Hepatocyte (in vitro differentiated cells): ENCODE measurements around the gene CRK. TPM values are rescaled to one million over a fixed set of nuclear protein-coding genes. Genes with fewer than 3 reads are reported as not detected.
A peak's percentile ranks its signal among the peaks of the same experiment; 100 is the strongest.
"Not testable (repeated sequence)": the region's sequence is repeated elsewhere in the genome, so short reads cannot be mapped to it uniquely, and the experiment has no call there.

Source experiments
- DNase-seq: peaks from one replicate; pipeline ENCODE4 v3.0.0-alpha.2; 2016; ENCODE audit warnings: low spot score
- H2AFZ ChIP-seq: fragments of 200-600 bp; sonication (generic); 2 replicates; pipeline ENCODE4 v1.6.0; 2016; ENCODE audit warnings: antibody characterized with exemption, mild to moderate bottlenecking
- H3K27ac ChIP-seq: fragments of 200-600 bp; sonication (generic); 2 replicates; pipeline ENCODE4 v1.5.1; 2016; ENCODE audit warnings: mild to moderate bottlenecking
- H3K27me3 ChIP-seq: fragments of 200-600 bp; sonication (generic); 2 replicates; pipeline ENCODE4 v1.6.1; 2016
- H3K36me3 ChIP-seq: fragments of 200-600 bp; sonication (generic); replicated peaks from 2 replicates; pipeline ENCODE4 v1.5.1; 2016; ENCODE audit warnings: low read depth; ENCODE audit not compliant: insufficient read depth
- H3K4me1 ChIP-seq: fragments of 200-600 bp; sonication (generic); 2 replicates; pipeline ENCODE4 v1.5.1; 2016; ENCODE audit warnings: mild to moderate bottlenecking, moderate library complexity; ENCODE audit not compliant: insufficient read depth
- H3K4me2 ChIP-seq: fragments of 200-600 bp; sonication (generic); 2 replicates; pipeline ENCODE4 v1.6.0; 2016
- H3K4me3 ChIP-seq: fragments of 200-600 bp; sonication (generic); 2 replicates; pipeline ENCODE4 v1.5.1; 2016; ENCODE audit warnings: mild to moderate bottlenecking
- H3K79me2 ChIP-seq: fragments of 200-600 bp; sonication (generic); 2 replicates; pipeline ENCODE4 v1.6.0; 2017; ENCODE audit warnings: mild to moderate bottlenecking
- H3K9me2 ChIP-seq: fragments of 200-600 bp; sonication (generic); replicated peaks from 2 replicates; pipeline ENCODE4 v1.6.0; 2017; ENCODE audit warnings: mild to moderate bottlenecking; ENCODE audit not compliant: insufficient read depth
- H3K9me3 ChIP-seq: fragments of 200-600 bp; sonication (generic); 2 replicates; pipeline ENCODE4 v1.5.1; 2016; ENCODE audit warnings: low read depth, mild to moderate bottlenecking
- H4K20me1 ChIP-seq: fragments of 200-600 bp; sonication (generic); 2 replicates; pipeline ENCODE4 v1.6.0; 2016; ENCODE audit warnings: mild to moderate bottlenecking; ENCODE audit not compliant: insufficient read depth, poor library complexity, severe bottlenecking
- EZH2 ChIP-seq: fragments of 200-600 bp; sonication (generic); IDR thresholded peaks from 2 replicates; pipeline ENCODE4 v1.6.1; 2016; ENCODE audit warnings: antibody characterized with exemption, mild to moderate bottlenecking, borderline replicate concordance
- EZH2phosphoT487 ChIP-seq: fragments of 200-600 bp; sonication (generic); IDR thresholded peaks from one replicate; pipeline ENCODE4 v1.6.1; 2018; ENCODE audit warnings: antibody characterized with exemption, mild to moderate bottlenecking, low read depth, moderate library complexity; ENCODE audit not compliant: unreplicated experiment, severe bottlenecking
- WGBS: methylation state at CpG from one replicate; pipeline ENCODE4 v1.1.6; 2016; ENCODE audit warnings: low lambda C conversion rate; ENCODE audit errors: missing lambda C conversion rate; 5-methylcytosine and 5-hydroxymethylcytosine counted together
- polyA plus RNA-seq: library from polyadenylated mRNA; unstranded; fragments of >200 nt; fragmentation: Nextera tagmentation; extraction: Ambion mirVana; gene quantifications from 2 replicates; pipeline ENCODE4 v1.2.1, GENCODE V29; 2016
- total RNA-seq: library from RNA; depleted of rRNA; stranded (reverse); fragments of >200 nt; gene quantifications from 2 replicates; pipeline ENCODE4 v1.2.3, GENCODE V29; 2014
- TF ChIP-seq, protein P1 (sequence below): fragments of 200-600 bp; sonication (generic); IDR thresholded peaks from 2 replicates; pipeline ENCODE4 v1.5.1; 2016; ENCODE audit warnings: antibody characterized with exemption, mild to moderate bottlenecking; ENCODE audit not compliant: poor library complexity

Gene CRK
- total and polyA plus RNA-seq, 2 experiments from 2014 or later = 66.5 to 72.1 TPM

DNA sequence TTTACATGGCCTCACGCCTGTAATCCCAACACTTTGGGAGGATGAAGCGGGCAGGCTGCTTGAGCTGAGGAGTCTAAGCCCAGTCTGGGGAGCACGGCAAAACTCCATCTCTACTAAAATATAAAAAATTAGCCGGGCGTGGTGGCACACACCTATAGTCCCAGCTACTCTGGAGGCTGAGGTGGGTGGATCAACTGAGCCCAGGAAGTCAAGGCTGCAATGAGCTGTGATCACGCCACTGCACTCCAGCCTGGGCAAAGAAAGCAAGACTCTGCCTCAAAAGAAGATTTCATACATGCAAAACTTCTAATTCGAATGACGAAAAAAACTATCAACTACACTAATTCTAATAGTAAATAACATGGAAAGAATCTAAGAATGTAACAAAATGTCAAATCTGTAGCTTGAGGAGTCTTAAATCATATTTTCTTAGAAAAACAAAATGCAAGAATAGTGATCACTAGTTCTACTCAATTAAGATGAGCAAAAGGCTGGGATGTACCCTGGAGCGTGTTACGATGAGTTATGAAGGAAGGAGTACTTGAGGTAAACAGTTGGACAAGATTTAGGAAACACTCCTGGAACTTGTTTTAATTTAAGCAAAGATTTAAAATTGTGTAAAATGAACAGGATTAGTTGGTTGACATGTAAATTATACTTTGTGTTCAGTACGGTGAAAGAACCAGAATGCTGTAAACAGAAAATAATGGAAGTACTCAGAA lies 76.7 kb downstream of the CRK start:
- H3K4me1 ChIP-seq = peaks cover 53% of the 10 kb centered on the region
- no peaks in the 10 kb centered on the region for H3K9me3 ChIP-seq
- H3K36me3 ChIP-seq = no peaks in the 10 kb centered on the region
- no peaks in the 10 kb centered on the region for H3K9me2 ChIP-seq
- H3K4me2 ChIP-seq = peak overlapping the region; percentile 23
- DNase-seq = no peak
- H3K27ac ChIP-seq = peak overlapping the region; percentile 8
- H3K4me3 ChIP-seq = no peak overlapping the region
- peaks cover 100% of the 10 kb centered on the region for H3K79me2 ChIP-seq
- no peak for TF ChIP-seq EZH2
- TF ChIP-seq, protein P1, sequence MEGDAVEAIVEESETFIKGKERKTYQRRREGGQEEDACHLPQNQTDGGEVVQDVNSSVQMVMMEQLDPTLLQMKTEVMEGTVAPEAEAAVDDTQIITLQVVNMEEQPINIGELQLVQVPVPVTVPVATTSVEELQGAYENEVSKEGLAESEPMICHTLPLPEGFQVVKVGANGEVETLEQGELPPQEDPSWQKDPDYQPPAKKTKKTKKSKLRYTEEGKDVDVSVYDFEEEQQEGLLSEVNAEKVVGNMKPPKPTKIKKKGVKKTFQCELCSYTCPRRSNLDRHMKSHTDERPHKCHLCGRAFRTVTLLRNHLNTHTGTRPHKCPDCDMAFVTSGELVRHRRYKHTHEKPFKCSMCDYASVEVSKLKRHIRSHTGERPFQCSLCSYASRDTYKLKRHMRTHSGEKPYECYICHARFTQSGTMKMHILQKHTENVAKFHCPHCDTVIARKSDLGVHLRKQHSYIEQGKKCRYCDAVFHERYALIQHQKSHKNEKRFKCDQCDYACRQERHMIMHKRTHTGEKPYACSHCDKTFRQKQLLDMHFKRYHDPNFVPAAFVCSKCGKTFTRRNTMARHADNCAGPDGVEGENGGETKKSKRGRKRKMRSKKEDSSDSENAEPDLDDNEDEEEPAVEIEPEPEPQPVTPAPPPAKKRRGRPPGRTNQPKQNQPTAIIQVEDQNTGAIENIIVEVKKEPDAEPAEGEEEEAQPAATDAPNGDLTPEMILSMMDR = no peak
- TF ChIP-seq EZH2phosphoT487 = no peak
- H4K20me1 ChIP-seq = peaks cover 100% of the 10 kb centered on the region
- no peak overlapping the region for H2AFZ ChIP-seq
- no peaks in the 10 kb centered on the region for H3K27me3 ChIP-seq
- 91% methylated on average over 11 of the region's 11 CpGs for WGBS

DNA sequence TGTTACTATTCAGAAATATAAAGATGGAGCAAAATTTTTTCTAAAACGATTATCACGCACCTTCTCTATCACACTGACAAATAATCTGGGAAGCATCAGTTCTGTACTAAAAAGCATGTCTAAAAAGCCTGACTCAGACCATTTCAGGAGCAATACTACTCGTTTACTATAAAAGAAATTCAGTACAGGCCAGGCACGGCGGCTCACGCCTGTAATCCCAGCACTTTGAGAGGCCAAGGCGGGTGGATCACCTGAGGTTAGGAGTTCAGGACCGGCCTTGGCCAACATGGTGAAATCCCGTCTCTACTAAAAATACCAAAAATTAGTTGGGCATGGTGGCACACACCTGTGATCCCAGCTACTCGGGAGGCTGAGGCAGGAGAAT lies 77.6 kb downstream of the CRK start:
- not testable (repeated sequence) for DNase-seq, H3K36me3 ChIP-seq, H3K4me3 ChIP-seq, H3K9me2 ChIP-seq, H2AFZ ChIP-seq, H3K9me3 ChIP-seq, H3K27me3 ChIP-seq, H3K4me2 ChIP-seq
- Histone ChIP-seq H3K4me1 (peaks cover 60% of the 10 kb centered on the region), H3K79me2 (peaks cover 100% of the 10 kb centered on the region), H3K27ac (peak overlapping the region; percentile 21), H4K20me1 (peaks cover 100% of the 10 kb centered on the region)
- 83% methylated on average over 10 of the region's 10 CpGs for WGBS

DNA sequence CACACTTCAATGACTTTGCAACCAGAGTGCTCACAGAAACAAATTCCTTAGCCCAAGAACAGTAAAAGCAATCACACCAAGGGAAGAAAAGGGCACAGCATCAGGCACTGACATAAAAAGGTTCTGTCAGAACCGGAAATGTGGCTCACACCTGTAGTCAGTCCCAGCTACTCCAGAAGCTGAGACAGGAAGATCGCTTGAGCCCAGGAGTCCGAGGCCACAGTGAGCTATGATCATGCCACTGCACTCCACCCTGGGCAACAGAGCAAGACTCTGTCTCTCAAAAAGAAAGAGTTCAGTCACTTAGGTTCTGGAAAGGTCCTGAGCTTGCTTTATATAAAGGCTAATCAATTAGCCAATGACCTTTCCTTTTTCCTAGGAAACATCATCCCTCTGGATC lies 78.7 kb downstream of the CRK start:
- H4K20me1 ChIP-seq = peaks cover 100% of the 10 kb centered on the region
- no peaks in the 10 kb centered on the region for H3K9me2 ChIP-seq
- H3K4me3 ChIP-seq = no peak overlapping the region
- no peak overlapping the region for H2AFZ ChIP-seq
- TF ChIP-seq EZH2 (no peak), EZH2phosphoT487 (no peak)
- TF ChIP-seq, protein P1 = no peak
- no peaks in the 10 kb centered on the region for H3K36me3 ChIP-seq
- peak overlapping the region; percentile 17 for H3K27ac ChIP-seq
- H3K4me2 ChIP-seq = no peak overlapping the region
- peaks cover 60% of the 10 kb centered on the region for H3K4me1 ChIP-seq
- H3K9me3 ChIP-seq = no peaks in the 10 kb centered on the region
- H3K79me2 ChIP-seq = peaks cover 100% of the 10 kb centered on the region
- no peaks in the 10 kb centered on the region for H3K27me3 ChIP-seq
- no peak for DNase-seq
- WGBS = 85% methylated on average over 3 of the region's 3 CpGs

DNA sequence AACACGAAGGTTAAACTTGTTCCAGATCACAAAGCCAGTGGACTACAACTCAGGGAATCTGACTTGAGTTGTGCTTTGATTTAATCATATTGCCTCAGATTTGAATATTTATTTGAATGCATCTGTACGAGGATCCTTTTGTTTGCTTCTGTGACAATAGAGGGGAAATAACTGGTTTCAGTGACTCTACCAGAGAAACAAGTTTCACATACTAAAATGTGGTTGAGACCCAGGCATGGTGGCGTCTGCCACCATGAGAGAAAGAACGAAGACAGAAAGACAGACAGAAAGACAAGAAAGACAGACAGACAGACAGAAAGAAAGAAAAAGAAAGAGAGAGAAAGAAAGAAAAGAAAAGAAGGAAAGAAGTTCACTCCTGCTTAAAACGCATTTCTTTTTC lies 80.0 kb downstream of the CRK start:
- Histone ChIP-seq H3K36me3 (no peaks in the 10 kb centered on the region), H3K27ac (peak overlapping the region; percentile 61), H2AFZ (no peak overlapping the region), H3K4me3 (no peak overlapping the region), H3K4me1 (peaks cover 60% of the 10 kb centered on the region), H3K9me2 (no peaks in the 10 kb centered on the region), H4K20me1 (peaks cover 100% of the 10 kb centered on the region), H3K9me3 (no peaks in the 10 kb centered on the region), H3K27me3 (no peaks in the 10 kb centered on the region), H3K4me2 (peak overlapping the region; percentile 54), H3K79me2 (peaks cover 100% of the 10 kb centered on the region)
- WGBS = 80% methylated on average over 5 of the region's 5 CpGs
- DNase-seq = no peak
- TF ChIP-seq, protein P1 = no peak
- TF ChIP-seq EZH2 (no peak), EZH2phosphoT487 (no peak)
